ENCODE measurements around the gene TMPRSS11D.

TMPRSS11D gene

DNA sequence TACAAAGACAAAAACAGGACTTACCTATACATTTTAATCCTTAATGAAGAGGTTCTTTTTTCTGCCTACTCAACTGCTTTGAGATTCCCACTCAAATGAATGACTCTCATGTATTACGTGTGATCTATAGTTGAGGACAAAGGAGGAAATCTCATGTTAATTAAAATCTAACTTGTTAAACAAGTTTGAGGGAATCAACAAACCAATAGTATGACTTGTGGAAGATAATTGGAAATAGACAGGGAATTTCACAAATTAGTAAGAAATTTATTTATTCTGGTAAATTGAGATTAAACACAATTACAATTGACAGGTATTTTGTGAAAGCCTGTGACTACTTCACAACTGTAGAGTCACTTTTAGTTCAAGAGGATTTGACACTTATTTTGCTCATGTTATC lies at the start of gene TMPRSS11D:
Gene TMPRSS11D (minus strand): TSS at position 101 of the 400 bp plus-strand sequence. CDS start 69 bp downstream, at position 32.
- Mint-ChIP-seq H3K4me1 (ENCODE audit: low read depth) (no peaks in the 10 kb centered on the region), H3K27me3 (ENCODE audit: low read depth) (peaks cover 3% of the 10 kb centered on the region), H3K4me3 (no peak within 1 kb of the TSS), H3K36me3 (ENCODE audit: low read depth) (no peaks in the 10 kb centered on the region), H3K9me3 (no peaks in the 10 kb centered on the region), H3K27ac (no peak within 1 kb of the TSS)

DNA sequence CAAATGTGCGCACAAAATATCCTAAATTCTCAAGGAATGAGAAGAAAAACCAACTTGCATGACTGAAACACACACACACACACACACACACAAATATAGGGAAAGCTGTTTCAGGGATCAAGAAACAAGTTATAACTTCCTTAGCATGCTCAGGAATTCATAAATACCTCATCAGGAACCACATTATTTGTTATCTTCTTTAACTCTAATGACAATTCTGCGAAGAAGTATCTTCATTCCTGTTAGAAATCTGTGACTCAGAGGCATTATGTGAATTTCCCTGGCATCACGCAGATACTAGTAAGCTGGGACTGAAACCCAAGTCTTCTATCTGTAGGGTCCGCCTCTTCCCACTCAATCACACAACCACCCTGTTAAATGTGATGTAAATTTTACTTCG lies 49.2 kb upstream of the TMPRSS11D start:
- Mint-ChIP-seq H3K27me3 (ENCODE audit: low read depth) (peaks cover 8% of the 10 kb centered on the region), H3K9me3 (no peaks in the 10 kb centered on the region), H3K36me3 (ENCODE audit: low read depth) (no peaks in the 10 kb centered on the region), H3K4me3 (no peak overlapping the region), H3K27ac (no peak overlapping the region), H3K4me1 (ENCODE audit: low read depth) (peaks cover 2% of the 10 kb centered on the region)

- Mint-ChIP-seq H3K9me3 (no peaks in the 10 kb centered on the region), H3K27me3 (ENCODE audit: low read depth) (peaks cover 8% of the 10 kb centered on the region), H3K4me1 (ENCODE audit: low read depth) (peaks cover 2% of the 10 kb centered on the region), H3K36me3 (ENCODE audit: low read depth) (no peaks in the 10 kb centered on the region), H3K4me3 (no peak overlapping the region), H3K27ac (no peak overlapping the region)
Measured at GRCh38 chr4:67931256-67931655, 47.5 kb upstream of the TMPRSS11D start.

- Mint-ChIP-seq H3K4me1 (ENCODE audit: low read depth) (peaks cover under 1% of the 10 kb centered on the region), H3K4me3 (no peak overlapping the region), H3K27ac (no peak overlapping the region), H3K9me3 (peaks cover under 1% of the 10 kb centered on the region), H3K36me3 (ENCODE audit: low read depth) (no peaks in the 10 kb centered on the region), H3K27me3 (ENCODE audit: low read depth) (peaks cover 8% of the 10 kb centered on the region)
Measured at GRCh38 chr4:67929426-67929825, 45.6 kb upstream of the TMPRSS11D start.

DNA sequence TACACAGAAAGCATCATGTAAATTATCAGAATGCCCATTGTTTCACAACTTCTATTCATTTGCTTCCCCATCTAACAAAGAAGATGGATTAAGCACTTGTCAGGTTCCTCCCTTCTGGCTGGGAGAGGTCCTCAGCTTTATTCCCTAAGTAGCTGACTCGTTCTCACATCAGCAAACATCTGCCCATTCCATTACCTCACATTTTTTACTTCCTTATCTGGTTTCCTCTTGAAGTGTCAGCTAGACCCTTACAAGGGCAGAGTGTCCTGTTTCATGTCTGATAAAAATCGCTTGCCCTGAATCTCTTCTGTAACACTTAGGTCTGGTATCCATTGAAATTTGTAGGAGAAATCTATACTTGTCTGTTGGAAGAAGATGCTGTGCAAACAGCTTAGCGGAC lies 44.7 kb upstream of the TMPRSS11D start:
- H3K4me3 Mint-ChIP-seq = no peak overlapping the region
- no peak overlapping the region for H3K27ac Mint-ChIP-seq
- peaks cover 8% of the 10 kb centered on the region for H3K27me3 Mint-ChIP-seq (ENCODE audit: low read depth)
- H3K36me3 Mint-ChIP-seq (ENCODE audit: low read depth) = no peaks in the 10 kb centered on the region
- peaks cover 6% of the 10 kb centered on the region for H3K9me3 Mint-ChIP-seq
- H3K4me1 Mint-ChIP-seq (ENCODE audit: low read depth) = no peaks in the 10 kb centered on the region

- Mint-ChIP-seq H3K27me3 (ENCODE audit: low read depth) (peaks cover 8% of the 10 kb centered on the region), H3K4me3 (no peak overlapping the region), H3K9me3 (peaks cover 6% of the 10 kb centered on the region), H3K36me3 (ENCODE audit: low read depth) (no peaks in the 10 kb centered on the region), H3K4me1 (ENCODE audit: low read depth) (no peaks in the 10 kb centered on the region), H3K27ac (no peak overlapping the region)
Measured at GRCh38 chr4:67927251-67927650, 43.4 kb upstream of the TMPRSS11D start.

DNA sequence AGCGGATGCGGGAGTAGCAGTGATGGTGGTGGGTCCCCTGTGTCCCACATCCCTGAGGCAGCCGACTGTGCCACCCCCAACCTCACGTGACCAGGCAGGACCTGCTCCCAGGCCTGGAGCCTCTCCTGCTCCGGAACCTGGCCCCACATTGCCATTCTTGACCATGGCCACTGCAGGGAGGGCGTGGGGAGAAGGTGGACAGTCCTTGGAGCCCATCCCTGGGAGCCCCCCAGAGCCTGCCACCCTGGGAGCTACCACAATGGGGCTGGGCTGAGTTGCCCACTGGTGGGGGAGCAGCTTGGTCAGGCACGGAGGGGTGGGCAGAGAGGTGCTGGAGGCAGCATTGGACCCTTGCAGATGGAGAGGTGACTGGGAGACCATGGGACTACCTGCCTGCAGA lies 42.7 kb upstream of the TMPRSS11D start:
- Mint-ChIP-seq H3K27me3 (ENCODE audit: low read depth) (peaks cover 8% of the 10 kb centered on the region), H3K4me1 (ENCODE audit: low read depth) (no peaks in the 10 kb centered on the region), H3K9me3 (peaks cover 6% of the 10 kb centered on the region), H3K4me3 (no peak overlapping the region), H3K27ac (no peak overlapping the region), H3K36me3 (ENCODE audit: low read depth) (no peaks in the 10 kb centered on the region)

- H3K4me3 Mint-ChIP-seq = no peak overlapping the region
- H3K4me1 Mint-ChIP-seq (ENCODE audit: low read depth) = no peaks in the 10 kb centered on the region
Measured at GRCh38 chr4:67922697-67923096, 38.9 kb upstream of the TMPRSS11D start.

GRCh38 chr4:67918428-67918827 lies 34.6 kb upstream of the TMPRSS11D start:
- Mint-ChIP-seq H3K4me3 (no peak overlapping the region), H3K27me3 (ENCODE audit: low read depth) (peaks cover 3% of the 10 kb centered on the region), H3K9me3 (no peaks in the 10 kb centered on the region), H3K4me1 (ENCODE audit: low read depth) (no peaks in the 10 kb centered on the region), H3K36me3 (ENCODE audit: low read depth) (no peaks in the 10 kb centered on the region), H3K27ac (no peak overlapping the region)

More at GRCh38 chr4:67922697-67923096, 38.9 kb upstream of the TMPRSS11D start:
- no peaks in the 10 kb centered on the region for H3K36me3 Mint-ChIP-seq (ENCODE audit: low read depth)
- H3K27ac Mint-ChIP-seq = no peak overlapping the region
- peaks cover 6% of the 10 kb centered on the region for H3K9me3 Mint-ChIP-seq
- H3K27me3 Mint-ChIP-seq (ENCODE audit: low read depth) = no peaks in the 10 kb centered on the region

DNA sequence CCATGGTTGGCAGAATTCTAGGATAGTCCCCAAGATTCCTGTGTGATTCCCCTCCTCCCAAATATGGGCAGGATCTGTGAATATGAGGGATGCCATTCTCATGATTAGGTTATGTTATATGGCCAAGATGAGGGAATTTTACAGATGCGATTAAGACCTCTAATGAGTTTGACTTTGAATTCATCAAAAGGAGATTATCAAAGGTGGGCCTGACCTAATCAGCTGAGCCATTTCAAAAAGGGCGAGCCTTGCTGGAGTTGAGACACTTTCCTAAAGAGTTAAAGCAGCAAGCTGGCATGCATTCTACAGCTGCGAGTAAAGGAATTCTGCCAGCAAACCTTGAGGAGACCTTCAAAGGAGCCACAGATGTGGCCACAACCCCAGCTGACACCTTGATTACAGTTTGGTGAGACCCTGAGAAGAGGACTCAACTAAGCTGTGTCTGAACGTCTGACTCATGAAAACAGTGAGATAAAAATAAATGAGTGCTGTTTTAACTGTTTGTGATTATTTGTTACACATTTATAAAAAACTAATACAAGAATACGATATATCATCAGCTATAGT lies 31.7 kb upstream of the TMPRSS11D start:
- Mint-ChIP-seq H3K4me1 (ENCODE audit: low read depth) (no peaks in the 10 kb centered on the region), H3K9me3 (no peaks in the 10 kb centered on the region), H3K4me3 (no peak overlapping the region), H3K36me3 (ENCODE audit: low read depth) (no peaks in the 10 kb centered on the region), H3K27me3 (ENCODE audit: low read depth) (peaks cover 17% of the 10 kb centered on the region), H3K27ac (no peak overlapping the region)

GRCh38 chr4:67912080-67912479 lies 28.3 kb upstream of the TMPRSS11D start:
- Mint-ChIP-seq H3K4me3 (no peak overlapping the region), H3K27ac (no peak overlapping the region), H3K27me3 (ENCODE audit: low read depth) (peaks cover 17% of the 10 kb centered on the region), H3K9me3 (no peaks in the 10 kb centered on the region), H3K36me3 (ENCODE audit: low read depth) (no peaks in the 10 kb centered on the region), H3K4me1 (ENCODE audit: low read depth) (no peaks in the 10 kb centered on the region)

- Mint-ChIP-seq H3K4me1 (ENCODE audit: low read depth) (no peaks in the 10 kb centered on the region), H3K4me3 (no peak overlapping the region), H3K9me3 (no peaks in the 10 kb centered on the region), H3K36me3 (ENCODE audit: low read depth) (no peaks in the 10 kb centered on the region), H3K27me3 (ENCODE audit: low read depth) (peaks cover 17% of the 10 kb centered on the region), H3K27ac (no peak overlapping the region)
Measured at GRCh38 chr4:67911638-67912037, 27.8 kb upstream of the TMPRSS11D start.

GRCh38 chr4:67911141-67911540 lies 27.3 kb upstream of the TMPRSS11D start:
- H3K4me1 Mint-ChIP-seq (ENCODE audit: low read depth) = no peaks in the 10 kb centered on the region
- H3K4me3 Mint-ChIP-seq = no peak overlapping the region
- peaks cover 17% of the 10 kb centered on the region for H3K27me3 Mint-ChIP-seq (ENCODE audit: low read depth)
- H3K36me3 Mint-ChIP-seq (ENCODE audit: low read depth) = no peaks in the 10 kb centered on the region
- H3K9me3 Mint-ChIP-seq = no peaks in the 10 kb centered on the region
- no peak overlapping the region for H3K27ac Mint-ChIP-seq

GRCh38 chr4:67910585-67910905 lies 26.7 kb upstream of the TMPRSS11D start:
- no peaks in the 10 kb centered on the region for H3K36me3 Mint-ChIP-seq (ENCODE audit: low read depth)
- H3K27me3 Mint-ChIP-seq (ENCODE audit: low read depth) = peaks cover 13% of the 10 kb centered on the region
- no peaks in the 10 kb centered on the region for H3K9me3 Mint-ChIP-seq
- no peaks in the 10 kb centered on the region for H3K4me1 Mint-ChIP-seq (ENCODE audit: low read depth)
- no peak overlapping the region for H3K27ac Mint-ChIP-seq
- H3K4me3 Mint-ChIP-seq = no peak overlapping the region

DNA sequence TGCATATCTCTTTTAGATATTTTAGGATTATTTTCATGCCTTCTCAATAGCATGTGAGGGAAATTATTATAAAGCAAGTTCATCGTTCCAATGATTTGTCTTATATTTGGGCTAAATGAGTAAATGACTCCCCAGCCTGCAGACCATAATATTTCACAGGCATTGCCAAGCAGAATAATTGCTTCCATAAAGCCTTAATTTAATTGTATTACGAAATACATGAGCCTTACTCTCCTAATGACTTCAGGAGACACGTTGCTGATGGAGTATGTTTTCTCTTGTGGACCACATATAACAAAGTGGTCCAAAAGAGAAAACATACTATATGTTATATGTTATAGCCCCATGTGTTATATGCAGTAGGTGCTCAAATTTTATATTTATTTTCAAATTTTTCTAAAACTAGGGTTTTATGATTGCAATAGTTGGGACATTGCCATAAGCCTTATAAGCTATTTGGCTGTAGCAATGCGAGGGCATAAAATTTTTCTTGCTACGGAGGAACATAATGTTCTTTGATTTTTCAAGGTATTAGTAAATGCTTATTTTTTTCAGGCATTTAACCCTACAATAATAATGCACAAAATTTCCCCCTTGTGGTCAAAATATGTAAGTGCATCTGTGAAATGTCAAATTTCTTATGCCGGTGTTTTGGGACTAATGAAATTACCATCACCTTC lies 26.2 kb upstream of the TMPRSS11D start:
- H3K36me3 Mint-ChIP-seq (ENCODE audit: low read depth) = no peaks in the 10 kb centered on the region
- no peak overlapping the region for H3K4me3 Mint-ChIP-seq
- peaks cover 13% of the 10 kb centered on the region for H3K27me3 Mint-ChIP-seq (ENCODE audit: low read depth)
- H3K9me3 Mint-ChIP-seq = no peaks in the 10 kb centered on the region
- H3K4me1 Mint-ChIP-seq (ENCODE audit: low read depth) = no peaks in the 10 kb centered on the region
- H3K27ac Mint-ChIP-seq = no peak overlapping the region
